ENCODE results near the gene TSC22D1. TPM values are rescaled to one million over a fixed set of nuclear protein-coding genes. Genes with fewer than 3 reads are reported as not detected.

Gene TSC22D1
- total RNA-seq, 1 donor from 2014 or later, result 7.0 TPM

DNA sequence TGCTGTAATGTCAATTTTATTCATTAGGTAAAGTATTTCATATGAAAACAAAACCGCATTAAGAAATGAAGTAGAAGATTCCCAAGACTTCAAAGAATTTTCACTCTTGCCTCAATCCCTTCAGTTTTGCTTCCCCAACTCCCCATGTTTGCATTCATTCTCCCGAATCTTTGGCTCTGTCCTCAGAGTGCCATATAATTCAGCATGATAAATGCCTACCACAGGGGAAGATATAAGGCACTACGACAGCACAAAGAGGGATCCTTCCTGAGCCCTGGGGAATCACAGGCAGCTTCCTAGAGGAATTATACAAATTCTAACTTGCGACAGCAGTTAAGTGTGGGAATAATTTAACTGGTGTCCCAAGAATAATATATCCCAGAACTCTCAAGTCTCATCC lies 68.5 kb downstream of the TSC22D1 start:
- intact Hi-C loops (cut with micrococcal nuclease), result no loop called here

- intact Hi-C loops (cut with micrococcal nuclease), result no loop called here
Measured at GRCh38 chr13:44506719-44507118, 69.4 kb downstream of the TSC22D1 start.

- intact Hi-C loops (cut with micrococcal nuclease), result no loop called here
Measured at GRCh38 chr13:44506251-44506650, 69.9 kb downstream of the TSC22D1 start.

DNA sequence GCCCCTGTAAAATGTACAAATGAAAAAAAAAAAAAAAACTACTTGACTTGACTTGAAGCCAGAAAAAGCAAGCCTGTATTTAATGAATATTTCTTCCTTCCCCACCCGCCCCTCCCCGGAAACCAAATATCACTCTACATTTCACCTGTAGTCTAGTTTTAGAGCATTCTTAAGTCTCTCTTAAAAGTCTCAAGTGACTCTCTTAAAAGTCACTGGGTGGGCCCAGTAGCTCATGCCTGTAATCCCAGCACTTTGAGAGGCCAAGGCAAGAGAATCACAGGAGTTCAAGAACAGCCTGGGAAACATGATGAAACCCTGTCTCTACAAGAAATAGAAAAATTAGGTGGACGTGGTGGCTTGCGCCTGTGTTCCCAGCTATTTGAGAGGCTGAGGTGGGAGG lies 72.0 kb downstream of the TSC22D1 start:
- intact Hi-C loops (cut with micrococcal nuclease), result no loop called here

GRCh38 chr13:44498969-44499368 lies 77.2 kb downstream of the TSC22D1 start:
- intact Hi-C loops (cut with micrococcal nuclease), result no loop called here

- intact Hi-C loops (cut with micrococcal nuclease), result no loop called here
Measured at GRCh38 chr13:44498502-44498901, 77.6 kb downstream of the TSC22D1 start.

DNA sequence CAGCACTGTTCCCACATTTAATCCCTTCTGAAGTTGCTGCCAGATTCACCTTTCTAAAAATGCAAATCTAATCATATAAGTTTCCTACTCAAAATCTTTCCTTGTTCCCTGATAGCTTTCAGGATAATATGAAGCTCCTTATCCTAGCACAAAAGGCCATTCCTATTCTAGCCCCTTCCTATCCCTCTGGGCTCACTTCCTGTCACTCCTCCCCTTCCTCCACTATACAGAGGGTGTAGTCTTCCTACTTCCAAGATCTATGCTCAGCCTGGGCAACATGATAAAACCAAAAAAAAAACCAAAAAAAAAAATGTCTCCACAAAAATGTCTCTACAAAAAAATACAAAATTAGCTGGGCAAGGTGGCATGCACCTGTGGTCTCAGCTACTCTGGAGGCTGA lies 78.3 kb downstream of the TSC22D1 start:
- intact Hi-C loops (cut with micrococcal nuclease), result no loop called here

- intact Hi-C loops (cut with micrococcal nuclease), result no loop called here
Measured at GRCh38 chr13:44493213-44493812, 82.8 kb downstream of the TSC22D1 start.

GRCh38 chr13:44489751-44490150 lies 86.4 kb downstream of the TSC22D1 start:
- intact Hi-C loops (cut with micrococcal nuclease), result loop anchor here (2.0 to 10.0 kb wide), 2 partner anchors 475 to 555 kb away; no protein-coding TSS in a partner anchor

GRCh38 chr13:44487989-44488388 lies 88.1 kb downstream of the TSC22D1 start:
- intact Hi-C loops (cut with micrococcal nuclease), result loop anchor here (2.0 to 10.0 kb wide), 2 partner anchors 477 to 557 kb away; no protein-coding TSS in a partner anchor

GRCh38 chr13:44484562-44485138 lies 91.5 kb downstream of the TSC22D1 start:
- intact Hi-C loops (cut with micrococcal nuclease), result loop anchor here (2.0 to 10.0 kb wide), 3 partner anchors 94 to 828 kb away; no protein-coding TSS in a partner anchor

DNA sequence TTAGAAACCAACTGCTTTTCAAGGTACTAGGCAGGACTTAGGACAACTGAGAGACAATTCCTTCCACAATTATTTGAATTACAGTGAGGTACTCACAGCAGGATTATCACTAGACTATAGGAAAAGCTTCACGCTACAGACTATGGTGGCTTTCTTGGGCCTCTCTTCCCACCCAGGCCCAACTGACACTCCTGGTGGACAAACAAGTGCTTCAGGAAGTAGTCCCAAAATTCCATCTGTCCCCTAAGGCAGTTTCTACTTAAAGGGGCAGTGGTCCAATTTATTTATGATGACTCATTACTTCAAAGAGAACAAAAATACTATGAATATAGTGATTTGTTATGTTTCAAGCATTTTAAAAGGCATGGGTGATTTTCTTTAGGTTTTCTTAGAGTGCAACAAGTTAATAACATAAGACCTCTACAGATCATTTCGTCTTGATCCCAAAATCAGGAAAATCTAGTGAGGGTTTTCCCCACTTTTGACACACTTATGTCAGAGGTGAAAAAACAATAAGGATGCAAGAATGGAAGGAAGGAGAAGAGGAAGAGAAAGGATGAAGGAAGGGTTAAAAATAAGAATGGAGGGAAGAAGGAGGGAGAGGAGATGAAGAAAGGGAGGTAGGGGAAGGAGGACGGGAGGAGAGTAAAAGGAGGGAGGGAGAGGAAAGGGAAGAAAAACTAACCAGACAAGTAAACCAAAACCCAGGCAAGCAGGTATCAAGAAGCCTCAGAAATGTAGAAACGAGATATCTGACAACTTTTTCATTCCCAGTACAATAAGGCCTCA lies 101.8 kb downstream of the TSC22D1 start:
- intact Hi-C loops (cut with micrococcal nuclease), result loop anchor here (10.0 kb wide), 1 partner anchor 420 kb away; no protein-coding TSS in a partner anchor

DNA sequence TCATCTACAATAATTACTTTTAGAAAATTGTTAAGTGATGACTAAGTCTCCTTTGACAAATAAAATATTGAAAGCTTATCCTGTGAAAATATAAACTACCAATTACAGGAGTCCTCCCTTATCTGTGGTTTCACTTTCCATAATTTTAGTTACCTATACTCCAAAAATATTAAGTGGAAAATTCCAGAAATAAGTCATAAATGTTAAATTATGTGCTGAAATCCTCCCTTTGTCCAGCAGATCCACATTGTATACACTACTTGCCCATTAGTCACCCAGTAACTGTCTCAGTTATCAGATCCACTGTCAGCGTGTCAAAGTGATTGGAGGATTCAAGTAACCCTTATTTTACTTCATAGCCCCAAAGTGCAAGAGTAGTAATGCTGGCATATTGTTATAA lies 104.4 kb downstream of the TSC22D1 start:
- intact Hi-C loops (cut with micrococcal nuclease), result loop anchor here (1.0 to 10.0 kb wide), 2 partner anchors 417 to 566 kb away; no protein-coding TSS in a partner anchor

GRCh38 chr13:44470638-44471562 lies 105.2 kb downstream of the TSC22D1 start:
- intact Hi-C loops (cut with micrococcal nuclease), result loop anchor here (1.0 to 10.0 kb wide), 2 partner anchors 416 to 566 kb away; no protein-coding TSS in a partner anchor

DNA sequence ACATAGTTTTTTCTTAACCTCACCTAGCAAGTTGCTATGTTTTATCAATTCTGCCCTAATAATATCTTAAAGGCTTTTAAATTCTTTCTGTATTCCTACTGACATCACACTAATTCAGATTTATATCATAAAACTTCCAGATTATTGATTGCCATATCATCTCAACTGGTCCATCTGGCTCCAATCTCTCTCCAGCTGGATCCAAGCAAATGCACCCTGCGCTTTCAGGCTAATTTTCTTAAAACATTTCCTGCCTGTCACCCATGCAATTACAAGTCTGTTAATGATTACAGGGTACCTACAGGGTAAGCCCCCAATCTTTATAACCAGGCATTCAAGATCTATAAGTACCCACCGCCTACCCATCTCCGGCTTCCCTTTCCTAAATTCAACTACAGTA lies 107.3 kb downstream of the TSC22D1 start:
- intact Hi-C loops (cut with micrococcal nuclease), result loop anchor here (10.0 kb wide), 1 partner anchor 274 kb away; no protein-coding TSS in a partner anchor

DNA sequence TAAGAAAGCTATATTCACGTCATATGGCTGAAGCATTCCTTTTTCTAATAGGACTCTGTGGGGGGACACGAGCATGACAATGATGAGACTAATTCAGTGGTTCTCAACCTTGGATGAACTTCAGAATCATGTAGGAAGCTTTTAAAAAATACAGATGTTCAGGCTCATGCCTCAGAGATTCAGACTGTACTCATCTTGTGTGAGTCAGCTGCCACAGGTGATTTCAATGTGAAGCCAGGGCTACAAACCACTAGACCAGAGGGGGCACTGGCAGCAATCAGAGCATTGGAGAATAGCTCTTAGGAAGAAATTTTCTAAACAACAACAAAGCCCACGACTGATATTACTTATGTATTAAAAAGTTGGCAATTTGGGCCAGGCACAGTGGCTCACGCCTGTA lies 110.8 kb downstream of the TSC22D1 start:
- intact Hi-C loops (cut with micrococcal nuclease), result loop anchor here (10.0 kb wide), 1 partner anchor 271 kb away; no protein-coding TSS in a partner anchor

DNA sequence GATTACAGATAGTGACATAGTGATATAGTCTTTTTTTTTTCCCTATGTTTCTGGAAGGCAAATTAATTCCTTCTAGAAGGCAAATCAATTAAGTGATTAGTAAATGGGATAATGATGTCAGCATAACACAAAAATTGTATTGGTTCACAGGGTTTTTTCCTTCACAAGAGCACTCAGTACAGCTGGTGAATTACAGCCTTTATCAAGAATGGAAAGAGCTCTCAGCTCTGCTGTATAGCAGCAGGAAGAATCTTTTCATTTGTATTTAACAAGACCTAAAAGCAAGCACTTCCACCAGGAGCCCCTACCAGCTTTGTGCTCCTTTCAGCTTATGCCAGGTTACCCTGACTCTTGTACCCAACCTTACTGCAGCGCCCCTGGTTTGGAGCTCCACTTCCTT lies 111.7 kb downstream of the TSC22D1 start:
- intact Hi-C loops (cut with micrococcal nuclease), result loop anchor here (10.0 kb wide), 1 partner anchor 270 kb away; no protein-coding TSS in a partner anchor

GRCh38 chr13:44463759-44464158 lies 112.4 kb downstream of the TSC22D1 start:
- intact Hi-C loops (cut with micrococcal nuclease), result loop anchor here (10.0 kb wide), 1 partner anchor 269 kb away; no protein-coding TSS in a partner anchor

GRCh38 chr13:44459674-44460073 lies 116.5 kb downstream of the TSC22D1 start:
- intact Hi-C loops (cut with micrococcal nuclease), result loop anchor here (10.0 kb wide), 1 partner anchor 265 kb away; no protein-coding TSS in a partner anchor

GRCh38 chr13:44458313-44458975 lies 117.7 kb downstream of the TSC22D1 start:
- intact Hi-C loops (cut with micrococcal nuclease), result no loop called here
